ENCODE results near the gene RBM28.
"Not testable (repeated sequence)": the region's sequence is repeated elsewhere in the genome, so short reads cannot be mapped to it uniquely, and the experiment has no call there.

Gene RBM28

DNA sequence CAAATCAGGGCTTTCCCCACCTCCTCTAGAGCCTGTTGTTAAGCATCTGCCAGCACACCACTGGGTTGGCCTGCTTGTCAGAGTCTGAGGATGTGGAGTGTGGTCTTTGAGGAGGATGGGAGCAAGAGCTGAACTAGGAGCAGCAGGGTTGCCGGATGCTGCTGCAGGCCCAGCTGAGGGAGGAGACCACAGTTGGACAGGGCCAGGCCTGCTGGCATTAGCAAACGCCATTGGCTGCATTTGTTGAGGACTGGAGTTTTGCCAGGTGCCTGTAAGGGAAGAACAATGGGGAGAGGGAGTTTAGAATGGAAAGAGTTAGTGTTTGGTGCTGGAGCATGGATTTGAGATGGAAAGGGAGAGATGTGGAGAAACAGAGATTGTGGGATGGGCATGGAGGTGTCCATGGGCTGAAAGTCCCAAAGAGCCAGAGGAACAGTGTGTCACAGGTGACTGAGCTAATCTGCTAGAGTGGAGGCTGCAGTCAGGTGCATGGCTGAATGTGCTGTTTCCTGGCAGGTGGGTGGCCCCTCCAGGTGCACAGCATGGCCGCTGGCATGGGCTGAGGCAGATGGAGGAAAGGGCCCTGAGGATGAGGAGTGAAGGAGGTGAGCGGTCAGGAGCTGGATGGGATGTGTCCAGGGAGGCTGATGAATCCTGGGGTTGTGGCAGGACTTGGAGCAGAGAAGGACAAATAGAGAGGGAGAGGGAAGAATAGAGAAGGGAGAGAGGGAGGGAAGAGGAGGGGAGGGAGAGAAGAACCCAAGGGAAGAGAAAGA is 61.9 kb downstream of the RBM28 start:
- no peak for DNase-seq (ENCODE audit: low read depth)

DNA sequence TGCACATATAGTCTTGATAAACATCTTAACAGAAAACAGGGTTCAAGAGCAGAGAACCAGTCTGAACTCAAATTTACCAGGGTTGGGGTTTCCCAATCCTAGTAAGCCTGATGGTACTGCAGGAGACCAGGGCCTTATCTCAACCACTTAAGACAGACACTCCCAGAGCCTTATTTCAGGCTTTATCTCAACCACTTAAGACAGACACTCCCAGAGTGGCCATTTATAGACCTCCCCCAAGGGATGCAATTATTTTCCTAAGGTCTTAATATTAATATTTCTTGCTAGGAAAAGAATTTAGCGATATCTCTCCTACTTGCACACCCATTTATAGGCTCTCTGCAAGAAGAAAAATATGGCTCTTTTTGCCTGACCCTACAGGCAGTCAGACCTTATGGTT is 63.3 kb downstream of the RBM28 start:
- not testable (repeated sequence) for DNase-seq (ENCODE audit: low read depth)

DNA sequence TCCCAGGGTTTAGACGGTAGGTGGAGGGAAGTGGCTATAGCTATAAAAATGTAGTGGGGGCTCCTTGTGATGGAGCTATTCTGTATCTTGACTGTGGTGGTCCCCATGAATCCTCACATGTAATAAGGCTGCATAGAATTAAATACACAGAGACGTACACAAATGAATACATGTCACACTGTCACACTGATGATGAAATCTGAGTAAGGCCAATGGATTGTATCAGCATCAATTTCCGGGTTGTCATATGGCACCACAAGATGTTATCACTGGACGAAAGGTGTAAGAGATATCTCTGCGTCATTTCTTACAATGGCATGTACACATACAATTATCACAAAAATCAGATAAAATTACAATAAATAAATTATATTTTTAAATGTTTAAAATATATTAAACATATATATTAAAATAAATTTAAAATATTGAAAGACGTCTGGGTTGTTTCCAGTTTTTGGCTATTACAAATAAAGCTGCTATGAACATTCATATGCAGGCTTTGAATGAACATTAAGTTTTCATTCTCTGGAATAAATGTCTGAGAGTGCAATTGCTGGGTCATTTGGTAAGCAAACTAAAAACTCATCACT is 64.5 kb downstream of the RBM28 start:
- DNase-seq (ENCODE audit: low read depth) = no peak

DNA sequence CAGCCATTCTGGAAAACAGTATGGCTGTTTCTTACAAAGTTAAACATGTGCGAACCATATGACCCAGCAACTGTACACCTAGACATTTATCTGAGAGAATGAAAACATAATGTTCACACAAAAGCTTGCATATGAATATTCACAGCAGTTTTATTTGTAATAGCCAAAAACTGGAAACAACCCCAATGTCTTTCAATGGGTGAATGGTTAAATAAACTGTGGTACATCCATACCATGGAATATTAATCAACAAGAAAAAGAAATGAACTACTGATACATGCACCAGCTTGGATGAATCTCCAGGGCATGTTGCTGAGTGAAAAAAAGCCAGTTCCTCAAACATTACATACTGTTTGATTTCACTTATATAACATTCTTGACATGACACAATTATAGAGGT is 65.3 kb downstream of the RBM28 start:
- no peak for DNase-seq (ENCODE audit: low read depth)

DNA sequence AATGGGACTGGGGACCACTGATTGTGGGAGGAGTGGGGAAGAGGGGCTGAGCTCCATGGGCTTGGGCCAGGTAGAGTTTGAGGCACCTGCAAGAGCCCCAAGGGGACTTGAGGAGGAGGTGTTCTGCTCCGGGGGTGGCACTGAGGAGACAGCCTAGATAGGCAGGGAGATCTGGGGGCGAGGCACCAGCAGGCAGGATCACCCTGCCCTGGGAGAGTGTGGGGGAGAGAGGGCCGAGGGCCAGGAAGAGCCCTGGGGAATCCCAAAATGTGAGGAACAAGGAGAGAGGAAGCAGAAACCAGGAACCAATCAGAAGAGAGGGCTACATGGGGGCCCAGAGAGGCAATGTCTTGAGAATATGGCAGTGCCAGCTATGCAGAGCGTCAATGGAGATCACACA is 68.0 kb downstream of the RBM28 start:
- DNase-seq (ENCODE audit: low read depth) = no peak

DNA sequence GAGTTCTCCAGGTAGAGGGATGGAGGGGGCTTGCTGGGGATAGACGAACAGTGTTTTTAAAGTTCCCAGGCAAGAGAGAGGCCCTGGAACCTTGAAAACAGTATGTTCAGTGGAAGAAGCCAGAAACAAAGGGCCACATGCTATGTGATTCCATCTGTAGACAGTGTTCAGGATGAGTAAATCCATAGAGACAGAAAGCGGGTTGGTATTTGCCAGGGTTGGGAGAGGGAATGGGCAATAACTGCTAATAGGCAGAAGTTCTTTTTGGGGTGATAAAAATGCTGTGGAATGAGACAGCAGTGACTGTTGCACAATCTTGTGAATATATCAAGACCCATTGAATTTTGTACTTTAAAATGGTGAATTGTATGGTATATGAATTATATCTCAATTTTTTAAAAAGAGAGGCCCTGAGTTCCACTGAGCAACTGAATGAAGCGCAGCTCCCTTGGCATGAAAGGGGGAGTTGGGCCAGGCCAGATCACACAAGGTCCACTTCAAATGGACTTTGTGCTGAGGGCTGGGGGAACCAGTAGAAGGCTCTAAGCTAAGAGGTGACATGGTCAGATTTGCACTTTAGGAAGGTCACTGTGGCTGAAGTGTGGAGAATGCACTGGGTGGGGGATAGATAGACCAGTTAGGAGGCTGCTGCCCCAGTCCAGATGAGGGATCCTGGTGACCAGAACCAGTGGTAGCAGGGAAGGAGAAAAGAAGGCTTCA is 68.7 kb downstream of the RBM28 start:
- DNase-seq (ENCODE audit: low read depth) = no peak

DNA sequence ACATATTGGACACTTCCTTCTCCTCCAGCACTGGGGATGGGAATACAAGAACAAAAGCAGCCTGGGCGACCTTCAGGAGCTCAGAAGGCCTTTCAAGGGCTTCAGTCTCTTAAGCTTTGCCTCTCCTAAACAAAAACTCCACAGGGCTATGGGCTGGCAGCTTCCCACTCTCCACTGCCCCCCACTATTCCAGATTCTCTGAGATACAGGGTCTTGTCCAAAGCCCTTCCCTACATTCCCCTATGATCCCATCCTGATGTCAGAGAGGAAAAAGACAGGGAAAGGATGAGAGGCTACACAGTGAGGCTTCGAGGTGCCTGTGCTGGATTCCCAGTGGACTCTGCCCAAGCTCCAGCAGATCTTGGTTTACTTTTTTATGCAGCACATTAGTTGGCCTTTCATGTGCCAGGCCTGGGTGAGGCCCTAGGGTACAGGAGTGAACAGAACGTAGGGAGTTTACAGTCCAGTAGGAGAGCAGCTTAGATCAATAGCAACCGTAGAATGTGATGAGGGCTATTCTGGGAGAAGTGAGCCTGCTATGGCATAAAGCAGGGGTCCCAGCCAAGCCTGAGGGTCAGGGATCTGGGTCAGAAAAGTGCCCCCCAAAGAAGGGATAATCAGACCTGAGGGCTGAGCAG is 69.3 kb downstream of the RBM28 start:
- DNase-seq (ENCODE audit: low read depth) = no peak

DNA sequence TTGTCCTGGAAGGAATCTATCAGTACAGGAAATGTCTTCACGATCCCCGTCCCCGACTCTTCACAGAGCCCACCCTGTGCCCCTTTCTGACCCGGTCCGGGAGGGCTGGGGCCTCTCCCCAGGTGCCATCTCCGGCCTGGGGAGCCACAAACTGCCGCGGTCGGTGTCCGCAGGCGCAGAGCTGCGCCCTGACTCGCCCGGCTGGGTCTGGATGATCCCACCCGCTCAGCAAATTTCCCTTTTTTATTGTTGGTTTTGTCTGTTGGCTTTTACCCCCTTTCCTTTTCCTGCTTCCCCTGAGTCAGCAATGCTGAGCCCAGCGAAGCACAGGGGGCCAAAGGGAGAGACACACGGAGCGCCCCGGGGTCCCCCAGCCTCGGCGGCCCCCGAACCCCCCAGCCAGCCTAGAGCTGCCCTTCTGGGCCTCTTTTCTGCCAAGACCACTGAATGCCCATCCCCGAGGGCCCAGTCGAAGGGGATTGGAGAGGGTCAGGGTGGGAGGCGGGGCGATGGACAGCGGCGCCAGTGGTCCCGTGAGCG is 71.7 kb downstream of the RBM28 start:
- no peak for DNase-seq (ENCODE audit: low read depth)

DNA sequence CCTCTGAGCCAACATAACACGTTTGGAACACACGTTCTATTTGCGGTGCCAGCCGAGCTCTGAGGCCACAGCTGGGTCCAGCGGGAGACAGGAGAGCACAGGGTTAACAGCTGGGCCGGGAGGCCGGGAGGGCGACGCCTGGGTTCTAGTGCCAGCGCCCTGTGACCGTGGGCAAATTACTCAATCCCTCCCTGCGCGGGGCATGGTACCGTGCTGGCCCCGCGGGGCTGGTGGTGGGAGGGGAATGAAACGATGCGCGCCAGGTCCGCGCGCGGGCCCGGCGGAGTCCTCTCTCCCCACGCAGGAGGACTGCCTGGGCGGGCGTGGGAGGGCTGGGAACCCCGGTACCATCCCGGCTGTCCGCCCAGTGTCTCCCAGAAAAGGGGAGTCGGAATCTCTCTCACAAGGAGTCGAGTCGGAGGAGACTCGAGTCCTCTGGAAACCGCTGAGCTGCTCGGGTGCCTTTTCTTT is 72.2 kb downstream of the RBM28 start:
- DNase-seq (ENCODE audit: low read depth) = no peak

DNA sequence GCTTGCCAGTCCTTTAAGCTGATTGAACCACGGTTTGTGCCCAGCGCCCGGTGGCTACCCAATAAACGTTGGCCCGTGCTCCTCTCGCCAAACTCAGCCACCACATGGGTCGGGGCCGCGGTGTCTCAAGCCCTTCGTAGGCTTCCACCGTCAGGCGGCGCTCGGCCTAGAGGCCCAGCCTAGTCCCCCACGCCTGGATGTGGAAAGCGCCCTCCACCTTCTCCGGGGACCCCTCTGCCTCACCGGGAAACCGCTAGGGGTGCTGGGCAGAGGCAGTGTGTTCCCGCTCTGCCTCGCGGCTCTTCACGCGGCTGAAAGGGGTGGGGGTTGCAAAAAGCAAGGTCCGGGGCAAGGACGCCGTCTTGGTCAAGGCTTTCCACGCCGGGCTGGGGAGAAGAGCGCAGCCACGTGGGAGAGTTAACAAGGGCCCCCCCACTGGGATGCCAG is 72.9 kb downstream of the RBM28 start:
- no peak for DNase-seq (ENCODE audit: low read depth)

DNA sequence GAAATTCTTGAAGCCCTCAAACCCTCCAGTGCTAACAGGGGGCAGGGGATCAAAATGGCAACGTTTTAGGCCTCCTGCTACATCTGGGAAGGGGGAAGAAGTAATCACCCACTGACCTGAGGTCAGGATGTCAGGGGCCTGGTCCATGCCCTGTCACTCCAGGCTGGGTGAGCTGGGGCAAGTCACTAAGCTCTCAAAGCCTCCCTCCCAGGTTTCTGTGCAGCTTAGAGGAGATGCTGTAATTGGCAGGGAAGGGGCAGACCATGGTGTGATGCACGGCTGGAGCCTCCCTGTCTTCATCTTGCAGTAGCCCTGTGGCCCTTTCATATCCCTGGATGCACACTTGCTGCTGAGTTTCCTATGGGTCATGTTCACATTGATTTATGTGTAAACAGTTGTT is 75.5 kb downstream of the RBM28 start:
- no peak for DNase-seq (ENCODE audit: low read depth)

DNA sequence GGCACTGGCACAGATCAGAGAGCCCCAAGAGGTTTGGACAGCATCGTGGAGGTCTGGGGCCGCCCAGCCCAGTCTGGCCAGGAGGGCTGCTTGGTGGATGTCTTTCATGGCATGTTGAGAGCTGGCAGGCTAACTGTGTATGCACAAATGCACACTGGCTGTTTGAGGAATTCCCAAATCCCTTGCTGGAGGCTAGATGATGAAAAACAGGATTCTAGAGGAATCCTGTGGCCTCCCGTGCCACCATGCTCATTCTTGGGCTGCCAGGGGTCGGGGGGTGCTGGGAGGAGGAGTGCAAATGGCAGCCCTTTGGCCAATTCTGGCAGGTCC is 76.1 kb downstream of the RBM28 start:
- no peak for DNase-seq (ENCODE audit: low read depth)

DNA sequence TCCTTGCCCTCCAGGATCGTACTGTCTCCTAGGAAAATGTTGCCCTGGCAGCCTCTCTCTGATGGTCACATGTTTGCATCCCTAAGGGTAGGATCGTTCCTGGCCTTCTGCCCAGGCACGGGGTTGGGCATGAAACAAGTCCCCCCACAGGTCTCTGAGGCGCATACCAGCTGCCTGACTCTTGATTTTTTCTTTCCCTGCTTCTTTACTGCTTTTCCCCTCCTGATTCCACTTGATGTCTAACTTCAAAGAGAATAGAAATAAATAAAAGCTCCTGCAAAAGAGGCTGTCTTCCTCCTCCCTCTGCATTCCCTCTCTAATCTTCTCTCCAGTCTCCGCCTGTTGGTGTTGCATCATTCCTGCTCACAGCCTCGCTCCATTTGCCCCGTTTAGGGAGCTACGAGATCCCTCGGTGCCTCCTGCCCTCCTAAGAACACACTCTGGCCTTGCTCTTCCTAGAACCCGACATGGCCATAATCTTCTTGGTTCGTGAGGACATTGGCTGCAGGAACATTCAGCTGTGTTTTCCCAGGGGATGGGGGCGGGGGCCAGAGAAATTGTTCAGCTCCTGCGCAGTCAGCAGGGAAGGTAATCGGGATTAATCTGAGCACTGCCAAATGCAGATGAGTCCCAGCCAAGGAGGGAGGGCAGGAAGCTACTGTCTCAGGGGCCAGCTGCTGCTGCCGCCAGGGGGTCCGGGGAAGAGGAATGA is 76.7 kb downstream of the RBM28 start:
- DNase-seq (ENCODE audit: low read depth) = no peak

DNA sequence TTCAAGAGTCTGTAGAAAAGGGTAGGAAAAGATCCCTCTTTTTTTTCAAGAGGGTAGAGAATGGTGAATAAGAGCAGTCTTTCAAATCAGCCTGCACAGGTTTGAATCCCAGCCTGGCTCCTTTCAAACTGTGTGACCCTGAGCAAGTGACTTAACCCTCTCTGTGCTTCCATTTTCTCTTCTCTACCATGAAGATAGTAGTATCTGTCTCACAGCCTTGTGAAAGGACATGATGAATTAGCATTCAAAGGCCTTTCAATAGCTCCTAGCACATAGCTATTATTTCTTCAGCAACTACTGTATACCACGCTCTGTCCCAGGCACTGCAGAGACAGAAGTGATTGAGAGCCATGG is 77.2 kb downstream of the RBM28 start:
- DNase-seq (ENCODE audit: low read depth) = no peak

DNA sequence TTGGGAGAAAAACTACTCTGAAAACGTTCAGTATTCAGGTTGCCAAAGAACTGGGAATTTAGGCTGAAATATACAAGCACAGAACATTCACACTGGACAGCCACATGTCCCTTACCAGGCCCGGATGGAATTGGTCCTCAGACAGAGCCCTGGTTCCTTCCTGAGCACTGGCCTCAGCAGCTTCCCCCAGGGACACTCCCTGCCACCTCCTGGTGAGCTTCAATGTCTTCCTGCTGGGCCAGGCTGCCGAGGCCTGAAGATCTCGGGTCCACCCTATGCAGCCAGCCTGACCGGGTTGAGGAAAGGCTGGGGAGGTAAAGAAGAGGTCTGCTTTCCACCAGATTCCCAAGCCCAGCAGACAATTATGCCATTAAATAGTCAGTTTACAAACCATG is 77.8 kb downstream of the RBM28 start:
- DNase-seq (ENCODE audit: low read depth) = no peak

DNA sequence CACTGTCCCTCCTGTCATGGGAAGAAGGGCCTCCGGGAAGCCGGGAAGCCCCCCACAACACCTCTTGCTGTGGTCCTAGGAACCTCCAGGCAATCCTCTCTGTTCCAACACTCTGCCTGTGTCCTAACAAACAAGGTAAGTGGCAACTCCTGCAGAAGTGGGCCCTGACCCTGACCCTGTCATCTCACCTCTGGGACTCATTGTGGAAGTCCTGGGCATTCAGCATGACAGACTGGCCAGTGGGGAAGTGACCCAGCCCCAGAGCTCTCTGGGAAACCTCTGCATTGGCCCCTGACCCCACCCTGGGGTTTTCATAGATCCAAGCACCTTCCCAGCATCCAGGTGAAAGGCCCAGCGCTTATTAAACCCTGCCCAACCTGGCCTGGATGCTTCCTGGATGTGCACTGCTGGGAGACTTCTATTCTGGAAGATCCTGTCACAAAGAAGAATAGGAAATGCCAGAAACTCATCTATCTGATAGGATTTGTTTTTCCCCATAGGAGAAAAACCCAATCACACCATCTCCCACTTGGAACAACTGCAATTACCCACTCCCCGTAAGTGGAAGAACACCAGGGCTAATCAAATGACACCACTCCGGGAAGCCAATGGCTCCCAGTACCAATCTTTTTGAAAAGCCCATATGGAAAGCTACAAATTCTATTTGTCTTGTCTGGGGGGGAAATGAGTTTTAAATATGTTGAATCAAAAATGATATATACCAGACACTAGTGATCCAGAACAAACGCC is 78.4 kb downstream of the RBM28 start:
- DNase-seq (ENCODE audit: low read depth) = no peak

DNA sequence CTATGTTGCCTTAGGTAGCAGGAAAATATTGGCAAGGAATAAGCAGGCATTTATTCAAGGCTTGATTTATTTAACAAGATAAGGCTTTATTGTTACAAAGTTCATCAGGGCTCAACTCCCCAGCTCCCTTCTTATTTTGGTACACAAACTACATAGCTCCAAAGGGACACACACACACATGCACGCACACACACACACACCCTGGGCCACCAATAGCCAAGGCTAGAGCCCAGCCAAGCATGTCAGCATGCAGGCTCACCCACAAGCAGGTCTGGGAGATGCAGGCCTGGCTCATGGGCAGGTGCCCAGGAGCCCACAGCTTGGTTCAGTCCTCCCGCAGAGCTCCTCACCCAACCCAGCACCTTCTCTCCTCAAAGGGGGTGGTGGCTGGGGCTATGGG is 79.2 kb downstream of the RBM28 start:
- no peak for DNase-seq (ENCODE audit: low read depth)

DNA sequence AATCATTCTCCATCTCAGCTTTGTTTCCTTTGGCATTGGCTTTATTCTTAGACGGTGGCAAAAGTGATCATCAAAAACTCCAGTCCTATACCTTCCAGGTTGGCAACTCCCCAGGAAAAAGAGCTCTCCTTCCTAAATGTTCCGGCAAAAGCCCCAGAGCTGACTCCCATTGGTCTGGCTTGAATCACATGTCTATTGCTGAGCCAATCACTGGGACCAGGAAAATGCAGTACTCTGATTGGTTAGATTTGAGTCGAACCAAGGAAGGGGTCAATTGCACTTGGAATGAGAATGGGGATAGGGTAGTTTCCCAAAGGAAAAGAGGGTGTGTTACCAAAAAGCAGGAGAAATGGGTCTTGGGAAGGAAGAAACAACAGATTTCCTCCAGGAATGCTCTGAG is 80.3 kb downstream of the RBM28 start:
- no peak for DNase-seq (ENCODE audit: low read depth)

DNA sequence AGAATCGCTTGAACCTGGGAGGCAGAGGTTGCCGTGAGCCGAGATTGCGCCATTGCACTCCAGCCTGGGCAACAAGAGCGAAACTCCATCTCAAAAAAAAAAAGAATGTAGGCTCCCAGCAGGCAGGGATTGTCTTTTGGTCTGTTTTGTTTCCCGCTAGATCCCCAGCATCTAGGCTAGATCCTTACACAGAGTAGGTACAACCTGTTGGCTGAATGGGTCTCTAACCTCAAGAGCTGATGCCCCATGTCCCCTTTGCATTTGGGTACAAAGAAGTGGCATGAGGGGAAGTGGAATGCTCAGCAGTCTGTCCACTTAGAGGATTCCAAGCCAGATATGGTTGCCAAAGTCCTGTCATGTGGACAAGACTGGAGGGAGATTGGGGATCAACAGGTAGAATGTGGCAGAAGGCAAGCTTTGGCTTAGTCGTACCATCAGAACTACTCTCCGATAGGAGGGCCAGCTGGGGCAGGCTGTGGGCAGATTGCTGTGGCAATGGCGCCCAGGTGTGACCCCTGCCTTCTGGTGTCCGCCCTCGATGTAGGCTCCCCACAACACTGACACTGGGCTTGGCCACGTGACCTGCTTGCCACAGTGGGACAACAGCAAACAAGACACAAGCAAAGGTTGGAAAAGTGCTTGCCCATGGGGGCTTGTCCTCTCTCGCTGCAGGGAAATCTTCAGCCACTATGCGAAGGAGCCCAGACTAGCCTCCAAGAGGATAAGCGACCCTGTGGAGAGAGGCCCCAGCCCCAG is 81.3 kb downstream of the RBM28 start:
- DNase-seq (ENCODE audit: low read depth) = no peak

DNA sequence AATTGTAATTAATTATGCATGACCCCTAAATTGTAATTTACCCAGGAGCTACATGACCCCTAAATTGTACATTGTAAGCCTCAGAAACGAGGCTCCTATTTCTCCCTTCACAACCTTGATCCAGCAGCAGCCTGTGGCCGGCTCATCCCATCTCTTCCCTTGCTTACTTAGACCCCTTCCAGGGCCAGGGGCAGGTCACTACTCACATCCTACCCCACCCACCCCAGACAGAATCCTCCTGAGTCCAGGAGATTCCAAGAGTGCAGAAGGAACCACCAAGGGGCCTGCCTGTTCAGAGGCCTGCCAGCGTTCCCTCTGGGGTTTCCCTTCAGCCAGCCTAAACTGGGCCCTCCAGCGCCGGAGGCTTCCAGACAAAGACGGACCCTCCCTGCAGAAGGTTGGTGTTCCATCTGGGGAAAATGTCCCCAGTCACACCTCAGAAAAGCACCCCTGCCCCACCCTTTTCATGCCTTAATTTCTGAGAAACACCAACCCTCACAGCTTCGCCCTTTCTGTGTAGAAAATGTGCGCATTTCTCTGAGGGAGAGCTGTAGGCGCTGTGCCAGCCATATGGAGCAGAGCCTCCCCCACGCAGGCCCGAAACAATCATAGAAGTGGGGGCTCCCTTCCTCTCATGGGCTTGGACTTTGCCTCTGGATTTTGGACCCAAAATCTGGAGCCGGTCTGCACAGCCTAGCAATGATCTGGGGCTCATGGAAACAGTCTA is 83.5 kb downstream of the RBM28 start:
- no peak for DNase-seq (ENCODE audit: low read depth)
